H1 (cell line): ENCODE results near the gene ASCC1. TPM values are rescaled to one million over a fixed set of nuclear protein-coding genes. Genes with fewer than 3 reads are reported as not detected.

Experiments used
- CTCF ChIA-PET: fragments of 300-600 bp; sonication (Branson Sonifier 250); formaldehyde crosslinking; loops from one replicate; lab custom pipeline; 2021; ENCODE audit not compliant: partially characterized antibody; lab: Charles Lee
- POLR2A ChIA-PET: fragments of 300-600 bp; sonication (Branson Sonifier 250); formaldehyde crosslinking; loops from one replicate; lab custom pipeline; 2021; ENCODE audit warnings: inconsistent platforms; ENCODE audit not compliant: partially characterized antibody; lab: Charles Lee
- DNase-seq, 2 experiments: peaks; one replicate each; pipeline versions ENCODE4 v3.0.0 to v3.0.0-alpha.2; 2010 to 2022; ENCODE audit warnings: low spot score in 2 of 2, low read depth in 1 of 2, mixed read lengths in 1 of 2
- FAIRE-seq: peaks from 2 replicates; lab custom pipeline; 2011; peaks lifted over from hg19 to GRCh38; lab: Jason Lieb, UNC
- H2AFZ ChIP-seq: 2 replicates; pipeline ENCODE4 v1.8.1; 2012; ENCODE audit warnings: low read length, inconsistent platforms
- H2AK5ac ChIP-seq: 2 replicates; pipeline ENCODE4 v1.6.1; 2013; ENCODE audit warnings: low read depth, low read length
- H2BK120ac ChIP-seq: replicated peaks from 2 replicates; pipeline ENCODE3; 2013; ENCODE audit warnings: low read depth, low read length, inconsistent platforms
- H2BK12ac ChIP-seq: 2 replicates; pipeline ENCODE4 v1.6.1; 2013; ENCODE audit warnings: low read depth, low read length
- H2BK15ac ChIP-seq: 2 replicates; pipeline ENCODE4 v1.6.1; 2013; ENCODE audit warnings: low read length
- H2BK20ac ChIP-seq: 2 replicates; pipeline ENCODE4 v1.6.1; 2013; ENCODE audit warnings: low read length
- H2BK5ac ChIP-seq: 2 replicates; pipeline ENCODE4 v1.6.1; 2013; ENCODE audit warnings: low read depth, low read length
- H3K14ac ChIP-seq: 2 replicates; pipeline ENCODE4 v1.6.1; 2013; ENCODE audit warnings: inconsistent platforms; ENCODE audit not compliant: insufficient read length
- H3K18ac ChIP-seq: 2 replicates; pipeline ENCODE4 v1.6.1; 2013; ENCODE audit warnings: low read length; ENCODE audit errors: extremely low read depth
- H3K23ac ChIP-seq: 2 replicates; pipeline ENCODE4 v1.6.1; 2013; ENCODE audit warnings: inconsistent platforms; ENCODE audit not compliant: insufficient read length
- H3K23me2 ChIP-seq: 2 replicates; pipeline ENCODE4 v1.6.1; 2013; ENCODE audit warnings: low read depth, low read length
- H3K27ac ChIP-seq: 2 replicates; pipeline ENCODE4 v1.6.1; 2011; ENCODE audit warnings: low read depth, low read length, inconsistent platforms
- H3K27me3 ChIP-seq, 4 experiments: replicated peaks in 1 of 4; 1 replicate in 1 of 4; 2 replicates in 3 of 4; pipeline versions ENCODE4 v1.6.1 to v1.8.1; 2011 to 2013; ENCODE audit warnings: low read length in 3 of 4, mild to moderate bottlenecking in 3 of 4, inconsistent platforms in 2 of 4, mixed read lengths in 2 of 4, moderate library complexity in 1 of 4; ENCODE audit not compliant: control insufficient read depth in 3 of 4, insufficient read depth in 3 of 4; ENCODE audit errors: extremely low read depth in 1 of 4
- H3K36me3 ChIP-seq, 4 experiments: 2 replicates each; pipeline versions ENCODE4 v1.6.1 to v1.8.1; 2011 to 2013; ENCODE audit warnings: mild to moderate bottlenecking in 4 of 4, low read length in 3 of 4, moderate library complexity in 2 of 4, control low read depth in 1 of 4, inconsistent platforms in 1 of 4; ENCODE audit not compliant: insufficient read depth in 4 of 4, control insufficient read depth in 2 of 4
- H3K4ac ChIP-seq: replicated peaks from 2 replicates; pipeline ENCODE3; 2013; ENCODE audit warnings: low read length, low read depth, mixed read lengths, inconsistent platforms; ENCODE audit not compliant: insufficient read length
- H3K4me1 ChIP-seq, 4 experiments: replicated peaks in 1 of 4; 1 replicate in 1 of 4; 2 replicates in 3 of 4; pipeline versions ENCODE4 v1.6.1 to v1.8.1; 2011 to 2013; ENCODE audit warnings: low read length in 3 of 4, inconsistent platforms in 2 of 4, mixed read lengths in 1 of 4; ENCODE audit not compliant: insufficient read depth in 4 of 4, control insufficient read depth in 3 of 4
- H3K4me2 ChIP-seq, 2 experiments: 2 replicates each; pipeline versions ENCODE4 v1.6.1 to v1.8.1; 2011 to 2013; ENCODE audit warnings: low read depth in 2 of 2, low read length in 2 of 2, control low read depth in 1 of 2, inconsistent platforms in 1 of 2, mild to moderate bottlenecking in 1 of 2; ENCODE audit not compliant: insufficient read depth in 1 of 2
- H3K4me3 ChIP-seq, 4 experiments: fragments of 200-600, 300-600 bp in 1 of 4; sonication (generic), shearing (Covaris generic), sonication (Bioruptor Twin) in 1 of 4; 2 replicates each; pipeline versions ENCODE4 v1.5.1 to v1.8.1; 2011 to 2016; ENCODE audit warnings: low read length in 4 of 4, low read depth in 3 of 4, control low read depth in 2 of 4, inconsistent platforms in 2 of 4, mild to moderate bottlenecking in 2 of 4, mixed read lengths in 1 of 4, moderate library complexity in 1 of 4; ENCODE audit not compliant: insufficient read depth in 2 of 4; ENCODE audit errors: extremely low read depth in 1 of 4
- H3K56ac ChIP-seq: replicated peaks from 2 replicates; pipeline ENCODE3; 2013; ENCODE audit warnings: low read depth, mild to moderate bottlenecking, mixed read lengths, low read length, inconsistent platforms; ENCODE audit not compliant: insufficient read length
- H3K79me1 ChIP-seq: 2 replicates; pipeline ENCODE4 v1.6.1; 2013; ENCODE audit warnings: low read depth, low read length, control low read depth
- H3K79me2 ChIP-seq, 2 experiments: 2 replicates each; pipeline versions ENCODE4 v1.6.1 to v1.8.1; 2012 to 2013; ENCODE audit warnings: low read length in 2 of 2, mild to moderate bottlenecking in 2 of 2, inconsistent platforms in 1 of 2; ENCODE audit not compliant: insufficient read depth in 2 of 2, control insufficient read depth in 1 of 2
- H3K9ac ChIP-seq, 4 experiments: replicated peaks in 1 of 4; 1 replicate in 1 of 4; 2 replicates in 3 of 4; pipeline versions ENCODE4 v1.6.1 to v1.8.1; 2011 to 2013; ENCODE audit warnings: low read depth in 3 of 4, low read length in 3 of 4, control low read depth in 2 of 4, mild to moderate bottlenecking in 2 of 4, moderate library complexity in 2 of 4, inconsistent platforms in 1 of 4; ENCODE audit errors: extremely low read depth in 1 of 4
- H3K9me3 ChIP-seq, 2 experiments: 2 replicates each; pipeline versions ENCODE4 v1.6.1 to v1.8.1; 2012 to 2013; ENCODE audit warnings: mild to moderate bottlenecking in 2 of 2, moderate library complexity in 2 of 2, control low read depth in 1 of 2, inconsistent platforms in 1 of 2, low read depth in 1 of 2, low read length in 1 of 2, mixed read lengths in 1 of 2; ENCODE audit not compliant: insufficient read depth in 2 of 2
- H4K20me1 ChIP-seq, 2 experiments: replicated peaks in 1 of 2; 2 replicates each; pipeline versions ENCODE3 to v1.8.1; 2011 to 2013; ENCODE audit warnings: inconsistent platforms in 2 of 2, low read length in 2 of 2, mild to moderate bottlenecking in 1 of 2; ENCODE audit not compliant: insufficient read depth in 2 of 2, control insufficient read depth in 1 of 2
- H4K5ac ChIP-seq: 2 replicates; pipeline ENCODE4 v1.6.1; 2013; ENCODE audit warnings: low read length, low read depth, mixed read lengths, inconsistent platforms; ENCODE audit not compliant: insufficient read length
- H4K8ac ChIP-seq: 2 replicates; pipeline ENCODE4 v1.8.0; 2013; ENCODE audit warnings: mild to moderate bottlenecking, moderate library complexity, low read length, inconsistent platforms; ENCODE audit not compliant: insufficient read depth; ENCODE audit errors: extremely low read depth
- H4K91ac ChIP-seq: replicated peaks from 2 replicates; pipeline ENCODE3; 2013; ENCODE audit warnings: low read length, mixed read lengths, inconsistent platforms; ENCODE audit not compliant: insufficient read length
- EZH2 ChIP-seq: fragments of 200-600 bp; sonication (generic); IDR thresholded peaks from 2 replicates; pipeline ENCODE4 v1.7.1; 2012; ENCODE audit warnings: low read depth, mild to moderate bottlenecking, moderate library complexity, low read length, inconsistent platforms; ENCODE audit not compliant: severe bottlenecking
- PHF8 ChIP-seq: fragments of 200-600 bp; sonication (generic); conservative IDR thresholded peaks from 2 replicates; pipeline ENCODE4 v1.7.1; 2012; ENCODE audit warnings: low read depth, mild to moderate bottlenecking, inconsistent platforms, low read length, moderate library complexity
- WGBS, 2 experiments: shearing (Covaris generic) in 1 of 2; methylation state at CpG; one replicate each; pipeline versions ENCODE4 v1.1.6 to v1.1.7; 2013 to 2015; ENCODE audit warnings: low lambda C conversion rate in 2 of 2, mixed read lengths in 2 of 2, inconsistent platforms in 1 of 2, low coverage in 1 of 2, missing lambda C conversion rate in 1 of 2; ENCODE audit not compliant: insufficient replicate concordance in 2 of 2, insufficient coverage in 1 of 2, insufficient read length in 1 of 2; ENCODE audit errors: extremely low coverage in 1 of 2, missing lambda C conversion rate in 1 of 2; 5-methylcytosine and 5-hydroxymethylcytosine counted together
- polyA plus RNA-seq, 7 experiments: library from polyadenylated mRNA; depleted of rRNA in 3 of 7; stranded (reverse) in 5 of 7; unstranded in 2 of 7; fragments of >200 nt in 5 of 7; fragments of 200-250 nt in 2 of 7; gene quantifications; 1 replicate in 5 of 7; 2 replicates in 1 of 7; 4 replicates in 1 of 7; pipeline versions ENCODE4 v1.2.1 to v1.2.3, GENCODE V29; 2011 to 2013; ENCODE audit warnings: missing spikeins in 2 of 7, mixed read lengths in 2 of 7
- total RNA-seq: library from RNA; stranded (reverse); fragmentation: NEBNext Ultra II Directional; extraction: Animal tissue kit (Norgen Biotek cat#: 25700); gene quantifications from 2 replicates; pipeline ENCODE4 v1.2.1, GENCODE V29; 2021

The ASCC1 gene
- total and polyA plus RNA-seq, 2 of the 8 experiments (the other 6 are each of a cell fraction or from before 2014, with no cell fraction given): 25.6 to 35.8 TPM

GRCh38 chr10:72098301-72098835, 117.7 kb downstream of the ASCC1 start:
- Histone ChIP-seq H3K18ac (no peak overlapping the region), H3K56ac (no peak overlapping the region), H2BK15ac (no peak overlapping the region), H4K5ac (no peak overlapping the region), H3K14ac (no peak overlapping the region), H3K27me3 (no peaks in the 10 kb centered on the region), H3K79me1 (no peaks in the 10 kb centered on the region), H2AFZ (no peak overlapping the region), H3K27ac (no peak overlapping the region), H4K91ac (no peak overlapping the region), H2BK120ac (no peak overlapping the region), H2BK12ac (no peak overlapping the region), H2BK20ac (no peak overlapping the region), H3K9me3 (no peaks in the 10 kb centered on the region), H3K23me2 (no peaks in the 10 kb centered on the region), H2BK5ac (no peak overlapping the region), H3K4me1 (no peaks in the 10 kb centered on the region), H4K20me1 (no peaks in the 10 kb centered on the region), H3K9ac (no peak overlapping the region), H2AK5ac (no peak overlapping the region), H3K4ac (no peak overlapping the region)
- FAIRE-seq (no peak), DNase-seq (no peak)
- TF ChIP-seq PHF8 (no peak), EZH2 (no peak)
- TF ChIP-seq, all 59 proteins: peak for 0
- H3K23ac ChIP-seq: no peak overlapping the region
- H3K79me2 ChIP-seq: no peaks in the 10 kb centered on the region
- 86% methylated on average over 3 of the region's 3 CpGs; no CpG with 5 or more reads in 1 of the 2 experiments for WGBS, 2 experiments
- no peak overlapping the region for H3K4me3 ChIP-seq
- ChIA-PET CTCF (interaction anchor here (1.2 kb wide), 1 partner anchor 21 kb away, joined by 3 read pairs; no protein-coding TSS in a partner anchor), POLR2A (interaction anchor here (1.2 kb wide), 1 partner anchor 175 kb away, joined by 4 read pairs; the partner anchor contains the start of gene DDIT4)
- peaks cover 0 to 7% (median 2%) of the 10 kb centered on the region in 4 experiments; a peak in 4 of 8 replicates for H3K36me3 ChIP-seq
- no peak overlapping the region; the same call in 1 of the 2 replicates for H4K8ac ChIP-seq
- no peak overlapping the region for H3K4me2 ChIP-seq
